PC-9 (cell line): ENCODE results near the gene FANCL. TPM values are rescaled to one million over a fixed set of nuclear protein-coding genes. Genes with fewer than 3 reads are reported as not detected.

Source experiments
- BruUV-seq: library from RNA; stranded (reverse); fragments of 400-500 nt; replicated peaks from 2 replicates; lab custom pipeline; 2021; lab: Mats Ljungman, UMichigan
- CTCF ChIA-PET: fragments of 300-600 bp; sonication (Branson Sonifier 250); formaldehyde crosslinking; loops from one replicate; lab custom pipeline; 2022; ENCODE audit warnings: antibody characterized with exemption; lab: Charles Lee
- POLR2A ChIA-PET: fragments of 300-600 bp; sonication (Branson Sonifier 250); formaldehyde crosslinking; loops from one replicate; lab custom pipeline; 2022; ENCODE audit warnings: antibody characterized with exemption; ENCODE audit not compliant: unreplicated experiment; lab: Charles Lee
- DNase-seq, 2 experiments: peaks; one replicate each; pipeline versions ENCODE4 v3.0.0 to v3.0.0-alpha.2; 2015 to 2022; ENCODE audit warnings: mixed read lengths in 1 of 2
- H2AFZ ChIP-seq: fragments of 200-600 bp; sonication (generic); 2 replicates; pipeline ENCODE4 v1.8.1; 2017; ENCODE audit warnings: antibody characterized with exemption
- H3F3A ChIP-seq: fragments of 200-600 bp; sonication (generic); 2 replicates; pipeline ENCODE4 v1.8.1; 2017; ENCODE audit warnings: antibody characterized with exemption, mild to moderate bottlenecking, low read depth; ENCODE audit not compliant: insufficient read depth
- H3K27ac ChIP-seq: fragments of 200-600 bp; sonication (generic); 2 replicates; pipeline ENCODE4 v1.6.1; 2016; ENCODE audit warnings: mixed run types
- H3K27me3 ChIP-seq: fragments of 200-600 bp; sonication (generic); 2 replicates; pipeline ENCODE4 v1.6.1; 2016; ENCODE audit warnings: low read depth, mixed run types; ENCODE audit not compliant: insufficient read depth
- H3K36me3 ChIP-seq: fragments of 200-600 bp; sonication (generic); 2 replicates; pipeline ENCODE4 v1.6.1; 2016; ENCODE audit warnings: low read depth, mixed run types
- H3K4me1 ChIP-seq: fragments of 200-600 bp; sonication (generic); replicated peaks from 2 replicates; pipeline ENCODE4 v1.6.1; 2016; ENCODE audit warnings: mixed run types; ENCODE audit not compliant: insufficient read depth
- H3K4me2 ChIP-seq: fragments of 200-600 bp; sonication (generic); 2 replicates; pipeline ENCODE4 v1.6.1; 2017; ENCODE audit warnings: mixed run types
- H3K4me3 ChIP-seq: fragments of 200-600 bp; sonication (generic); 2 replicates; pipeline ENCODE4 v1.6.1; 2016; ENCODE audit warnings: mixed run types
- H3K79me2 ChIP-seq: fragments of 200-600 bp; sonication (generic); 2 replicates; pipeline ENCODE4 v1.6.1; 2017; ENCODE audit warnings: low read depth, mixed run types
- H3K9me2 ChIP-seq: fragments of 200-600 bp; sonication (generic); 2 replicates; pipeline ENCODE4 v1.8.1; 2017; ENCODE audit warnings: mild to moderate bottlenecking; ENCODE audit not compliant: insufficient read depth
- H3K9me3 ChIP-seq: fragments of 200-600 bp; sonication (generic); 2 replicates; pipeline ENCODE4 v1.8.1; 2016; ENCODE audit warnings: low read depth; ENCODE audit not compliant: insufficient read depth
- H4K20me1 ChIP-seq: fragments of 200-600 bp; sonication (generic); 2 replicates; pipeline ENCODE4 v1.8.1; 2017; ENCODE audit not compliant: insufficient read depth
- EZH2 ChIP-seq: fragments of 200-600 bp; sonication (generic); IDR thresholded peaks from 2 replicates; pipeline ENCODE4 v1.8.0; 2017; ENCODE audit warnings: antibody characterized with exemption, low read depth
- intact Hi-C: fragments of 100-400 bp; cut with micrococcal nuclease; formaldehyde crosslinking; loops from one replicate; pipeline ENCODE4 v1.10.0; 2022; ENCODE audit not compliant: unreplicated experiment
- total RNA-seq: library from RNA; stranded (reverse); gene quantifications from 2 replicates; pipeline ENCODE4 v1.2.3, GENCODE V29; 2021
- TF ChIP-seq, protein P1 (sequence below): fragments of 200-600 bp; sonication (generic); conservative IDR thresholded peaks from 2 replicates; pipeline ENCODE4 v1.6.1; 2017; ENCODE audit warnings: mixed run types, antibody characterized with exemption, mild to moderate bottlenecking, moderate library complexity

FANCL gene
- total RNA-seq, 1 experiment from 2014 or later, result 51.8 TPM

DNA sequence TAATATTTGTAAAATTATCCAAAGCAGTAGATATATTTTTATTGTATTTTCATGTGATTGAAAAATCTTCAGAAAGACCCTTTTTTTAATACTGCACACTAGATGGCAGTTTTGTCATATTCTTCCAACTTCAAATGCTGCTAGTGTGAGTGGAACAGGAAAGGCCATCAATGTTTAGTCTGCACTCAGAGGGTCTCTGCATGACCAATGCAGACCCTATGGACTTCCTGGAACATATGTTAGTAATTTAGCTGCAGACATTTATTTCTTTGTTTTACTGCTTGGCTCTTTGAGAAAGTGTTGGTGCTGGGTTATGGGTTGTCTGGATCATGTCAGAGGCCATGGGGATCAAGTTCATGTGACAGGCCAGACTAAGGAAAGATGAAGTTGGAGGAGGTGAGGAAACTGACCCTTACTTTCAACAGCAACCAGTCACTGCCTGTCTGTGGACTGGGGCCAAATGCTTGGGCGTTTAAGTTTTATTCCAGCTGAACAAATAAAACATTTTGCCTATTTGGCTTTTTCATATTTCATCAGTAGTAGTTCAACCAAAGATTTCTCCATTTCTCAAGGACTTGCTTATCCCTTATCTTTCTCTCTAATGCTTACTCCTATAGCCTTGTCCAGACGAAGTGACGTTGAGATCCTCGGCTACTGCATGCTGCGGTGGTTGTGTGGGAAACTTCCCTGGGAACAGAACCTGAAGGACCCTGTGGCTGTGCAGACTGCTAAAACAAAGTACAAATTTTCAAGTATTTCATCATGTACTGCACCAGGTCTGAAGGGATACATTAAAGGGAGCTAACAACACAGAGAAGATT lies 109.7 kb downstream of the FANCL start:
- H4K20me1 ChIP-seq, result no peaks in the 10 kb centered on the region
- no peaks in the 10 kb centered on the region for H3K9me3 ChIP-seq
- no peak overlapping the region for H3K4me3 ChIP-seq
- H3K4me1 ChIP-seq, result no peaks in the 10 kb centered on the region
- H3K27me3 ChIP-seq, result no peaks in the 10 kb centered on the region
- H2AFZ ChIP-seq, result no peak overlapping the region
- no peak overlapping the region for H3K27ac ChIP-seq
- intact Hi-C loops, result no loop called here
- no peaks in the 10 kb centered on the region for H3K9me2 ChIP-seq
- POLR2A ChIA-PET, result no interaction called here
- H3K36me3 ChIP-seq, result peaks cover 16% of the 10 kb centered on the region
- no peaks in the 10 kb centered on the region for H3F3A ChIP-seq
- no TSS peak for BruUV-seq
- H3K4me2 ChIP-seq, result no peak overlapping the region
- no peak for DNase-seq
- no peaks in the 10 kb centered on the region for H3K79me2 ChIP-seq
- no peak for TF ChIP-seq EZH2
- TF ChIP-seq, protein P1, sequence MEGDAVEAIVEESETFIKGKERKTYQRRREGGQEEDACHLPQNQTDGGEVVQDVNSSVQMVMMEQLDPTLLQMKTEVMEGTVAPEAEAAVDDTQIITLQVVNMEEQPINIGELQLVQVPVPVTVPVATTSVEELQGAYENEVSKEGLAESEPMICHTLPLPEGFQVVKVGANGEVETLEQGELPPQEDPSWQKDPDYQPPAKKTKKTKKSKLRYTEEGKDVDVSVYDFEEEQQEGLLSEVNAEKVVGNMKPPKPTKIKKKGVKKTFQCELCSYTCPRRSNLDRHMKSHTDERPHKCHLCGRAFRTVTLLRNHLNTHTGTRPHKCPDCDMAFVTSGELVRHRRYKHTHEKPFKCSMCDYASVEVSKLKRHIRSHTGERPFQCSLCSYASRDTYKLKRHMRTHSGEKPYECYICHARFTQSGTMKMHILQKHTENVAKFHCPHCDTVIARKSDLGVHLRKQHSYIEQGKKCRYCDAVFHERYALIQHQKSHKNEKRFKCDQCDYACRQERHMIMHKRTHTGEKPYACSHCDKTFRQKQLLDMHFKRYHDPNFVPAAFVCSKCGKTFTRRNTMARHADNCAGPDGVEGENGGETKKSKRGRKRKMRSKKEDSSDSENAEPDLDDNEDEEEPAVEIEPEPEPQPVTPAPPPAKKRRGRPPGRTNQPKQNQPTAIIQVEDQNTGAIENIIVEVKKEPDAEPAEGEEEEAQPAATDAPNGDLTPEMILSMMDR, result peak; percentile 25; the same call in 1 of the 2 replicates
- CTCF ChIA-PET, result interaction anchor here (0.6 kb wide), 1 partner anchor 390 kb away, joined by 5 read pairs; no protein-coding TSS in a partner anchor

DNA sequence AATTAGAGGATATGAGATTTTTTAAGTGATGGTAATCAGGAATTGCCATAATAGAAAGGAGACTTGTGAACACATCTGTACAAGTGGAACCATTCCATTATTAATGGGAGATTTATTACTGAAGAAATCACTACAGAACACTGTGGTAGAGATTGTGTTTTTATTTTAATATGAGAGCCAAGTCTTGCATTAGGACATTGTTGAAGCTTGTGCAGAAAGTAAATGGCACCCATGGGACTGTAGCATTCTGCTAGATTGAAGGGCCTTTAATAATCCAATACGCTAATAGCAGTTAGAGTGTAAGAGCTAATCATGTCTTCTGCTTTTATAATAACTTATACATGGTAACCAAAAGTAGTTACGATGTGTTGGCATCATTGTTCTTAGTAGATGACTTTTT lies 110.9 kb downstream of the FANCL start:
- BruUV-seq, result no TSS peak
- no peak for TF ChIP-seq EZH2
- TF ChIP-seq, protein P1, result no peak
- DNase-seq, result no peak
- Histone ChIP-seq H3K4me1 (no peaks in the 10 kb centered on the region), H3K27ac (no peak overlapping the region), H4K20me1 (no peaks in the 10 kb centered on the region), H3K4me2 (no peak overlapping the region), H3K36me3 (peaks cover 15% of the 10 kb centered on the region), H3K27me3 (no peaks in the 10 kb centered on the region), H3K79me2 (no peaks in the 10 kb centered on the region), H3K4me3 (no peak overlapping the region), H3K9me2 (no peaks in the 10 kb centered on the region), H3F3A (no peaks in the 10 kb centered on the region), H3K9me3 (no peaks in the 10 kb centered on the region), H2AFZ (no peak overlapping the region)
- intact Hi-C loops, result no loop called here
- ChIA-PET CTCF (interaction anchor here (0.6 kb wide), 1 partner anchor 418 kb away, joined by 10 read pairs; no protein-coding TSS in a partner anchor), POLR2A (no interaction called here)

GRCh38 chr2:58127111-58127510 lies 114.0 kb downstream of the FANCL start:
- ChIA-PET CTCF (no interaction called here), POLR2A (no interaction called here)
- Histone ChIP-seq H3K9me2 (no peaks in the 10 kb centered on the region), H3K27me3 (no peaks in the 10 kb centered on the region), H3K9me3 (no peaks in the 10 kb centered on the region), H3K79me2 (no peaks in the 10 kb centered on the region), H3K4me3 (no peak overlapping the region), H3K27ac (no peak overlapping the region), H2AFZ (no peak overlapping the region), H3K36me3 (0 out of 2 replicates have a peak, but pooled peaks cover 5% of the 10 kb centered on the region), H4K20me1 (no peaks in the 10 kb centered on the region), H3F3A (no peaks in the 10 kb centered on the region), H3K4me1 (no peaks in the 10 kb centered on the region), H3K4me2 (no peak overlapping the region)
- intact Hi-C loops, result no loop called here
- no TSS peak for BruUV-seq
- DNase-seq, result no peak
- TF ChIP-seq EZH2, result no peak
- TF ChIP-seq, protein P1, result no peak
